Uterus (tissue), 2 donors: ENCODE measurements around the gene ICAM2.

Source experiments
- POLR2A ChIP-seq, 2 donors: fragments of 450-650 bp; IDR thresholded peaks; one replicate each; pipeline ENCODE4 v1.6.1; 2016; ENCODE audit warnings: antibody characterized with exemption in 2 of 2, mild to moderate bottlenecking in 1 of 2, moderate library complexity in 1 of 2
- TF ChIP-seq, protein P1 (sequence below), 4 experiments: fragments of 200-600 bp in 2 of 4; fragments of 450-650 bp in 2 of 4; sonication (generic) in 2 of 4; IDR thresholded peaks; one replicate each; pipeline ENCODE4 v1.5.1; 2016 to 2019; ENCODE audit warnings: antibody characterized with exemption in 4 of 4, mild to moderate bottlenecking in 2 of 4, moderate library complexity in 1 of 4

DNA sequence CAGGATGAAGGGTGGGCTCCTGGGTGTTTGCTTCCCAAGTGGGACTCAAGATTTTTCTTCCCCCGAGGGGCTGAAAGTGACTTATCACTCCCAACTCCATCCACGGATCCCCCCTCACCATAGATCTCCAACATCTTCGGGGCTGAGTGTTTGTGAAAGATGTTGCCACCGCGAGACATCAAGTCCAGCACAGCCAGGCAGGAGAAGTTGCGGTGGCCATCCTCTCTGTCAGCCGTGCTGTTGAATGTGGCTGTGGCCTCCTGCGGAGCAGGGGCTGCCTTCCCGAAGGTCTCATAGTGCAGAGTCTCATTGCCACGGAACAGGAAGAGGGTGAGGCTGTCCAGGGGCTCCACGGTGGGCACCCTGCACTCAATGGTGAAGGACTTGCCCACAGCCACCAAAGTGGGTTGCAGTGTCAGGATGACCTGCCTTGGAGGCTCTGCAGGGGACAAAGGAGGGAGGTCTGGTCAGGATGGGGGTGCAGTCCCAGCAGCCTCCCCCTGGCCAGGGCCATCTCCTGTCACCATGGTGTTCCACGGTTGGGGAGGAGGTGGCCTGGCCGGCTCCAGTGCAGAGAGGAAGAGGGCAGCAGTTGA, 16.8 kb downstream of the ICAM2 start:
- TF ChIP-seq POLR2A (IDR thresholded peaks at IDR 0.05) = no peak
- TF ChIP-seq, protein P1, sequence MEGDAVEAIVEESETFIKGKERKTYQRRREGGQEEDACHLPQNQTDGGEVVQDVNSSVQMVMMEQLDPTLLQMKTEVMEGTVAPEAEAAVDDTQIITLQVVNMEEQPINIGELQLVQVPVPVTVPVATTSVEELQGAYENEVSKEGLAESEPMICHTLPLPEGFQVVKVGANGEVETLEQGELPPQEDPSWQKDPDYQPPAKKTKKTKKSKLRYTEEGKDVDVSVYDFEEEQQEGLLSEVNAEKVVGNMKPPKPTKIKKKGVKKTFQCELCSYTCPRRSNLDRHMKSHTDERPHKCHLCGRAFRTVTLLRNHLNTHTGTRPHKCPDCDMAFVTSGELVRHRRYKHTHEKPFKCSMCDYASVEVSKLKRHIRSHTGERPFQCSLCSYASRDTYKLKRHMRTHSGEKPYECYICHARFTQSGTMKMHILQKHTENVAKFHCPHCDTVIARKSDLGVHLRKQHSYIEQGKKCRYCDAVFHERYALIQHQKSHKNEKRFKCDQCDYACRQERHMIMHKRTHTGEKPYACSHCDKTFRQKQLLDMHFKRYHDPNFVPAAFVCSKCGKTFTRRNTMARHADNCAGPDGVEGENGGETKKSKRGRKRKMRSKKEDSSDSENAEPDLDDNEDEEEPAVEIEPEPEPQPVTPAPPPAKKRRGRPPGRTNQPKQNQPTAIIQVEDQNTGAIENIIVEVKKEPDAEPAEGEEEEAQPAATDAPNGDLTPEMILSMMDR (IDR thresholded peaks at IDR 0.05) = no peak
